Measurements from ENCODE around the gene SMYD2.

- TF ChIP-seq POLR2AphosphoS5 (IDR thresholded peaks at IDR 0.05) (no peak), EP300 (IDR thresholded peaks at IDR 0.05) (no peak), CTCF (IDR thresholded peaks at IDR 0.05) (no peak)
Observed at GRCh38 chr1:214318356-214318755, 37.4 kb downstream of the SMYD2 start.
